Measurements from ENCODE around the gene ABLIM3.

Gene ABLIM3

DNA sequence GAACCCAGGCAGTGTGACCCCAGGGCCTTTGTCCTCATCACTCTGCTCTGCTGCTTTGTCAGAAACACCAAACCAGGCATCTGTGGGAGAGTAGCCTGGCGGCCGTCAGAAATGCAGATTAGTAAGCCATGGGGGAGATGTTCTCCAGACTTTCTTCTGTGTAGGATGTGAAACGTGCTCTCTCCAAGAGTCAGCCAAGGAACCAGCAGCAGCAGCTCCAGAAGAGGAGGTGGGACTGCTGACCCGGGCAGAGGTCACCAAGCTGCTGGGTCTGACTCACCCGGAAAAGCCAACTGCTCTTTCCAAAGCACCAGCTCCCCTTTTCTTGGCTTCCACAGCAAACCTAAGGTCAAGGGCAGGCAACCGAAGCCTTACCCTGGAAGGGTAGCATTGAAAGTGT is 14.4 kb upstream of the ABLIM3 start:
- TF ChIP-seq GATA3 (IDR thresholded peaks at IDR 0.05; ENCODE audit: low read depth, low read length), result no peak
- no peak for TF ChIP-seq GATA2 (IDR thresholded peaks at IDR 0.05; ENCODE audit: low read depth, low read length)

DNA sequence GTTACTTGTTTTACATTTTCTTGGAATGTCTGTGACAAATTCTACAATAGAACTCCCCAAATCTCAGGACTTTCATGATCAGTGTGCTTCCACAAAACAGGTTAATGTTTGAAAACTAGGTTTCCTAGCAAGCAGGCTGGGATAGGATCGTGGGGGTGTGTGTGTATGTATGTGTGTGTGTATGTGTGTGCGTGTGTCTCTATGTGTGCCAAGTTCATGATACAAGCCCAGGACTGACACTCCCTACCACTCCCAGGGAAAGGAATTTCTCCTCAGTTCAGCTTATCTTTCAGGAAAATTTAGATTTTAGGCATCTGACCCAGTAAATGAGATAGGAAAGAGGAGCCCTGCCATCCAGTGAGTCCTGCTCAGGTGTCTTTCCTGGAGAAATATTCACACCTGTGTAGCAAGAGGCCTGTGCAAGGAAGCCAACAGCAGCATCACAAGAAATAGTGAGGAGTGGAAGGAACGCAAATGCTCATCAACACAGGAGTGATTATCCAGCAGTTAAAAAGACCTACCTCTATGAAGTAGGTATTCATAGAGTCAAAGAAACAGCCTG is 13.8 kb upstream of the ABLIM3 start:
- TF ChIP-seq GATA2 (IDR thresholded peaks at IDR 0.05; ENCODE audit: low read depth, low read length) (no peak), GATA3 (IDR thresholded peaks at IDR 0.05; ENCODE audit: low read depth, low read length) (no peak)

DNA sequence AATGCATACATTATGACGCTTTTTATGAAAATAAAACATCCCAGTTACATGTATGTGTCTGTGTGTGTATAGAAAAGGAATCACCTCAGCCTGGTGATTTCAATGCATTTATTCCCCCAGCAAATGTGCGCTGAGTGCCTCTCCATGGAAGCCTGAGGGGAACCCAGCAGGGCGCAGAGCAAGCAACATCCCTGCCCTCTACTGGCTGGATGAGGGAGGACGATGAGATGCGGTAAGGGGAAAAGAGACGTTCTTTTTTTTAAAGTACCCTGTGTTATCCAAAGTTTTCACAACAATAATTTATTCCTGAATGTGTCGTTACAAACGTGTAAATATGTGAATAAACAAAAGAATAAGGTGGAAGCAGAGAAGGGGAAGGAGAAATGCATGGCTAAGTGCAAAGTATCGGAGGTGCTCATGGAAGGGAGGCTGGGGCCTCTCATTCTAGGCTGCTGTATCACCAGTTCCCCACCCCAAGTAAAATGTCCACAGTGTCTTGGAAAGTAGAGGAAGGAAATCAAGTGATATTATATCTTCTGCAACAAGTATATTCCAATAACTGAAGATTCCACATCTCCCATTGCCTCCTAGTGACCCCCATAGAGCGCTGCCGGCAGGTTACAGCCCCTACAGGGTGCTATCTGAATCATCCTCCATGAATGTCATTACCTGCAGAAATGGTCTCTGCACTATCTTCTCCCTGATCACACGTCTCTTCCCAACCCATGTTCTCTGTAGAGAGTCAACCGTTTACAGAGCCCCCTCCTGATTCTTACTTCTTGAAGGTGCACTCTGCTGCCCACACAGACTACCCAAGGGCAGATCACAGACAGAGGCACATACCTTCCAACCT is 13.0 kb upstream of the ABLIM3 start:
- no peak for TF ChIP-seq GATA2 (IDR thresholded peaks at IDR 0.05; ENCODE audit: low read depth, low read length)
- TF ChIP-seq GATA3 (IDR thresholded peaks at IDR 0.05; ENCODE audit: low read depth, low read length), result no peak

DNA sequence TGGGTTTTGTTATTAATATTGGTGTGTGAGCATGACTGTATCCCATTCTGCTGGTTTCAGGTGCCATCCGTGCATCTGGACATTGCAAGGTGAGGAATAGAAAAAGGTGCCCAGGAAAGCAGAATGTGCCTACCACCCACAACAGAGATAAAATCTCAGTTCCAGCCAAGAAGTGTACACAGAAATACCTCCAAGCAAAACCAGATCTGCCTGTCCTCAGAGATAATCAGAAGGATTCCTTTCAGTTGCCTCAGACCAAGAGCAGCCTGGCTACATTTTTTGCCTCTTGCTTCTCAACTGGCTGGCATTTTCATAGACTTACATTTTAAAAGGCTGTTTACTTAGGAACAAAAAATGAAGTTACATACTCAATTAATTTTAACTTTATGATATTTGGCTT is 12.1 kb upstream of the ABLIM3 start:
- no peak for TF ChIP-seq GATA3 (IDR thresholded peaks at IDR 0.05; ENCODE audit: low read depth, low read length)
- no peak for TF ChIP-seq GATA2 (IDR thresholded peaks at IDR 0.05; ENCODE audit: low read depth, low read length)

DNA sequence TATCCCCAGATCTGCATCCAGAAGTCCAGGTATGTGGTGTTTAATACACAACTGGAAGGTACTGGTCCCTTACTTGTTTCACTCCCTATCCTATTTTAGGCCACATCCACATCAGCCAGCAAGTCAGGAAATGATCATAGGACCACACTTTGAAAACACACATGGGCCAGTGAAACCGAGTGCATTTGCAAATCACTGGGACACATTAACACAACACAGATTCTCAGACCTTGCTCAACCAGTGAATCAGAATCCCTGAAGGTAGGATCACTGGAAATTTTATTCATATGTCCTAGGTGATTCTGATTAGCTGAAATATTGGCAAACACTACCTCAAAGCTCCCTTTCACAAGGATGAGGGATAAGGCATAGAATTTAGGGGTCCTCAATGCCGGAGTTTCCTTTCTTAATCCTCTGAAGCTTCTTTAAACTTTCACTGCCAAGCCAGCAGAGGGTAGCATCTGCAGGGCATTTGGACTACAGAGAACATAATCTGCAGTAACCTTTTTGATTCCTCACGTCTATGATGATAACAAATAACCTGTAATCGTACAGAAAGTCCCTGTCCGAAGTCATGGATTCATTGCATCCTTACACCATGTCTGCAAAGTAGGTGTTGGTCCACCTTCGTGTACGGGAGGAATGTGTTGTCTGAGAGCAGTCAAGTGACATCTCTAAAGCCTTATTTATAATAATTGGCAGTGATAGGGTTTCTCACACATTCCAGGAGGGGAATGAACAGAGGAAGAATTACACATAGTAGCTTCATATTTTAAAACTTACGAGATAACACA is 11.0 kb upstream of the ABLIM3 start:
- TF ChIP-seq GATA3 (IDR thresholded peaks at IDR 0.05; ENCODE audit: low read depth, low read length) (no peak), GATA2 (IDR thresholded peaks at IDR 0.05; ENCODE audit: low read depth, low read length) (no peak)

DNA sequence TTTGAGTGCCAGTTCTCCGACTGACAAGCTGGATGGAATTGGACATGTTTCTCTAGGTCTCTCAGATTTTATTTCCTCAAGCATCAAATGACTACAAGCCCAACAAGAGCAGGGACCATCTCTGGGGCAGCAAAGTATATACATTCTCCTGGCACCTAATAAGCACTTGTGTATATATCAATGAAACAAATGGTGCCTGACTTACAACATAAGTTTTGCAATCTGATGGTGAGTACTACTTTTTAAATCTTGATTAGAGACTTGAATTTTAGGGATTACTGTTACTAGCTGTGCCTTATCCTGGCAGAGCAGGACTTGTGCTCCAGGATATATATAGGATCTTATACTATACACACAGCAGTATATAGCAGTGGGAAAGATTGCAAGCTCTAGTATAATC is 8.8 kb upstream of the ABLIM3 start:
- TF ChIP-seq GATA3 (IDR thresholded peaks at IDR 0.05; ENCODE audit: low read depth, low read length), result no peak
- no peak for TF ChIP-seq GATA2 (IDR thresholded peaks at IDR 0.05; ENCODE audit: low read depth, low read length)

DNA sequence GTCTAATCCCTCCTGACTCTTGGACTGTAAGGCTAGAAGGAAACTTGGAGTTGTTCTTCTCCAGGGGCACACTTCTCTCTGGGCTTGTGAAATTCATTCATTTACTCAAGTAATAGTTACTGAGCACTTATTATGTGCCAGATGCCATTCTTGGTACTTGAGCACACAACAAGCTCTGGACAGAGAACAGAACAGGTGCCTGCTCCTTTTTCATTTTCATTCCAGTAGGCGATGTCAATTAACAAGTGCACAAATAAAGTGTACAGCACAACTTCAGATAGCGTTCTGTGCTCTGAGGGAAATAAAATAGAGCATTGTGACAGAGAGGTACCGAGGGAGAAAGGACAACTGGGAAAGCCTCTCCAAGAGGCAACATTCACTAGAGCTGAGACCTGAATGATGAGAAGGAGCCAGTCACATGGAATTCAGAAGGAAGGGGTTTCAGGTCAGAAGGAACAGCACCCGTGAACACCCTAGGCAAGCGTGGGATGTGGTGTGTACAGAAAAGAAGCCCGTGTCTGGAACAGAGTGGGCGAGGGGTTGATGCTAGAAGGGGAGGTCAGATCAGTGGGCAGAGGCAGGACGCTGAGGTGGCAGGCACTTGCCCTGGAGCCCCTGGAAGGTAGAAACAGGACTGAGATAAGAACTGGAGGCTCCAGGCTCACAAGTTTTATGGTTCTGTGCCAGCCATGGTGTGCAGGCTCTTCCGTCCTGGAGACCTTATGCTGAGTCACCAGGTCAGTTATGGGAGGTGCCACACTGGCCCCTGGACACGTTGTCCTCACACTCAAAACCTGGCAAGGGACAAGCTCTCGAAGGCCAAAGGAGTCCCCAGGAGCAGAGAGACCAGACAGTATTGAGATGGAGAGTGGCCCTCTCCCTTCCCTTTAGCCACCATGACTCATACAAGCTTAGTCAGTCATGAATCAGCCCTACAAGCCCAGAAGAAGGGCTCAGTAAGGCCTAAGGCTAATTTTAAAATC is 7.2 kb upstream of the ABLIM3 start:
- TF ChIP-seq GATA3 (IDR thresholded peaks at IDR 0.05; ENCODE audit: low read depth, low read length), result no peak
- TF ChIP-seq GATA2 (IDR thresholded peaks at IDR 0.05; ENCODE audit: low read depth, low read length), result no peak

DNA sequence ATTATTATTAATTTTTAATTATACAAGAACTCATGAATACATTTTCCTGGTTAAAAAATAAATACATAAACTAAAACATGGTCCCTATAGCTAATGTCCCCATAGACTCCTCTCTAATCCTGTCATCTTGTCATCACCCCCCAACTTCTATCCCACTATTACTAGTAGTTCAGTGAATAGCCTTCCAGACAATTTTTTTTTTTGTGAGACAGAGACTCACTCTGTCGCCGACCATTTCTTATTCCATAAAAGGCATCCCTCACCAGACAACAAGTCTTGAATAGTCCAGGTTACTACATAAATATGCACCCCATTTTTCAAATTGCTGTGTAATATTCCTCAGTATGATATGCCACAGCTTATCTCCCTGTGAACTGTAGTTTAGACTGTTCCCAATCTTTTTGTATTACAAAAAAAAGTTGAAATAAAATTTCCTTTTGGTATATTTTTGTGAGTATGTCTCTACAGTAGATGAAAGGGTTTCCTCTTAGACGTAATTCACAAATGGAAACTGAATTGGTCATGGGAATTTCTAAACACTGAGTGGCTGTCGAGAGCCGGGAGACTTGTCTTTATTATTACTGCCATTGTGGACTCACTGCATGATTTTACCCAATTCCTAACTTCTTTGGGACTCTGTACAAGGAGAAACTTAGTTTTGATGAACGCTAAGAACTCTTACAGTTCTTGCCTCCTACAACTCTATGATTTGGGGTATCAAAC is 6.4 kb upstream of the ABLIM3 start:
- TF ChIP-seq GATA2 (IDR thresholded peaks at IDR 0.05; ENCODE audit: low read depth, low read length), result no peak
- TF ChIP-seq GATA3 (IDR thresholded peaks at IDR 0.05; ENCODE audit: low read depth, low read length), result no peak

DNA sequence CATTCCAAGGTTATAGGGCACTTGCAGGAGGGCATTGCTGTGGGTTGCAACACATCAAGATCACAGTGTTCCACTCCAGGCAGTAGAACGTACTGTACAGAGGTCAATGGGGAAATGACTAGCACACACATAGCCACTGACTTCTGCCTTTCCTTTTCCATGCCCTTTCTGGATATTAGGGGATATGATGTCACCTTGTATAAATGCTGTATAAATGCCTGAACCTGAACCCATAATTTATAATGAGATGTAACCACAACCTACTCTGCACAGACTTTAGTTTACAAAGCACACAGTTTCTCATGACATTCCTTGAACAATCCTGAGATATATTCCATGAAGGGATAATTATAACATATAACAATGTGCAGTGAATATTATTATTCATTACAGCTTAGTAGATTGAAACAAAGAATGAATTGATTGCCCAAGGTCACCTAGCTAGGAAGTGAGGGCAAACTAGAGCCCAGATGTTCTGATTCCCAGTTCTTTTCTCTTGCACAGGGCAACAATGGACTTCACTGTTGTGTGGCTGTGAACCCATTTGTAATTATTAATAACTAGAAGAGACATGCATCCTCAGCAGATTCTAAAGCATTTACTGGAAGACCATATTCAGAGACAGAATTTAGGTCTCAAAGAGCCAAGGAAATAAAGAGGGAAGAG is 5.6 kb upstream of the ABLIM3 start:
- no peak for TF ChIP-seq GATA2 (IDR thresholded peaks at IDR 0.05; ENCODE audit: low read depth, low read length)
- no peak for TF ChIP-seq GATA3 (IDR thresholded peaks at IDR 0.05; ENCODE audit: low read depth, low read length)

DNA sequence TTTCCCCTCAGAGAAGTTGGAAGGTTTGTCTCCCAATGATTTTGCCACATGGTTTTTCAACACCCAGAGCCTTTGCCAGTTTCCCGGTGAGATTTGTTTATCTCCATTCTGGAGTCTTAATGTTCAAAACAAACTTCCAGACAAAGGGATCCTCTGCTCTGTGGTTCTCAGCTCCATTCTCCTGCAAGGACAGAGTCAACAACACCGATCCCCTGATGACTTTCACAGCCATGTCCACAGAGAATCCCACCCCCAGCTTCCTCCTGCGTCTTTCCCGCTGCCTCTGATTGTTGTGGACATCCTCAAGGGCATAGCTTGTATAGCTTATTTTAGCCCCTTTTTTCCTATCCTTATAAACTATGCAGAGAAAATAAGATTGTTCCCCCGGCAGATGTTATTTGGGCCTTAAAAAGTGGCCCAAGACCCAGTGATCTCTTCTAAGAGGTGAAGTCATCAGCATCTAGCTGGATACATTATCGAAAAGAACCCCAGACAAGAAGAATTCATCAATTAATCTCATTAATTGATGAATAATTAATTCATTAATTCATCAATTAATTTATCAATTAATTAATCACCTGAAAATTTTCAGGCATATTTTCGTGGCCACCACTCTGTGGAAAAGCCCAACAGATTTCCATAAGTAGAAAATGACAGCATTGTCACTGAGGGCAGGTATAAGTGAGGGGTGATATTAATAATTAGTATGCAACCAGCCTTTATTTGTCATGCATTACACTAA is 2.9 kb upstream of the ABLIM3 start:
- TF ChIP-seq GATA3 (IDR thresholded peaks at IDR 0.05; ENCODE audit: low read depth, low read length) (no peak), GATA2 (IDR thresholded peaks at IDR 0.05; ENCODE audit: low read depth, low read length) (no peak)

DNA sequence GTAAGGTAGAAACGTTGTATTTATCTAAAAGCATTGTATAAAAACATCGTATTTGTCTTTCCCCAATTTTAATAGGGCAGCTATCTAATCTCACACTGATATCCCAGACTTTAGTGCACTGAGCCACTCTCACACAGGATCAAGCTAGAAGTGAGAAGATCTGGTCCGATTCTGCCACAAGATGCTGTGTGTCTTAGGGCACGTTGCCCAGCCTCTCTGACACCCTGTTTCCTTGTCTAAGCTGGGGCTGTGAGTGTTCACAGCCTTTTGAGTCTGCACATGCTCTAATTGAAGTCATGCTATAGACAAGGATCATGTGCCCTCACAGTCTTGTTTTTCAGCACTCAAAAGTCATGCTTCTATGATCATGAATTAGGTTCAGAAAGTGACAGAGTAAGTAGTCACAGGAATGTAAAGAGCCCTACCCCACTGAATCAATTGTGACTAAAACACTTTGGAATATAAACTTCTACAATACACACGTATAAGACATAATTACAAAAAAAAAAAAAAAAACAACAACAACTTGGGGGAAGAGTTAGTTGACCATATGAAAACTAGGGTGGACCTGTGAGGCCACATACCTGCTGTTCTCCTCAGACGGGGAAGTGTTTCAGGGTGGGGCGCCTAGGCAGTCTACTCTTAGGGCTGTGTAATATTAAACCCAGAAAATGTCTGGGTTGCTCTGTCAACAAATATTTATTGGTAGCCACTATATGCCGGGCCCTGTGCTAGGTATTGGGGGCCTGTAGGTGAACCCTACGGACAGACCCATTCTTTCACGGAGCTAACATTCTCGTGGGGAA is 893 bp upstream of the ABLIM3 start:
- no peak for TF ChIP-seq GATA3 (IDR thresholded peaks at IDR 0.05; ENCODE audit: low read depth, low read length)
- TF ChIP-seq GATA2 (IDR thresholded peaks at IDR 0.05; ENCODE audit: low read depth, low read length), result no peak

All from SH-SY5Y (cell line).